ENCODE results near the gene ELAC1. TPM values are rescaled to one million over a fixed set of nuclear protein-coding genes. Genes with fewer than 3 reads are reported as not detected.

ELAC1 gene
- total RNA-seq, 3 donors from 2014 or later (not counting 1 experiment from before 2014, with no cell fraction given) = 7.9 to 10.0 (median 8.9) TPM

DNA sequence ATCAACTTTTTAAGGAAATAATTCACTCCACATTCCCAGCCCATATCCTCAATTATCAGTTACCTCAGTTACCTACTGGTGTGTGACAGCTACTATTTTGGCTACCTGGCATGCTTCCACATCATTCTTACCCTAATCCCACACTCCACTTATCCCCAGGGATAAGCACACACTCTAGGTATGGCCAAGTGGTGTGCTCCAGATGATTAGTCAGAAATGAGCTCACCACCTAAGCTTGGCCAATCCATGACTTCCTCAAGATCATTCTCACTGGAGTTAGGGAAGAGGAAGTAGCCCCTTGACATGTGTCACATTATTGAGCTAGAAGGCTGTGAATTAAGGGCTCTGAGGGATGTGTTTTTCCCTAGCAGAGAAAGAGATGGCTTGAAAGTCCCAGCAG is 41.2 kb downstream of the ELAC1 start:
- intact Hi-C loops (cut with micrococcal nuclease) = no loop called here
- no peaks in the 10 kb centered on the region for H3K36me3 Mint-ChIP-seq
- no peaks in the 10 kb centered on the region for H3K27me3 ChIP-seq (ENCODE audit: control insufficient read depth, insufficient read depth, low read length)
- H3K4me3 ChIP-seq (ENCODE audit: low read length) = no peak overlapping the region
- TF ChIP-seq, protein P1, sequence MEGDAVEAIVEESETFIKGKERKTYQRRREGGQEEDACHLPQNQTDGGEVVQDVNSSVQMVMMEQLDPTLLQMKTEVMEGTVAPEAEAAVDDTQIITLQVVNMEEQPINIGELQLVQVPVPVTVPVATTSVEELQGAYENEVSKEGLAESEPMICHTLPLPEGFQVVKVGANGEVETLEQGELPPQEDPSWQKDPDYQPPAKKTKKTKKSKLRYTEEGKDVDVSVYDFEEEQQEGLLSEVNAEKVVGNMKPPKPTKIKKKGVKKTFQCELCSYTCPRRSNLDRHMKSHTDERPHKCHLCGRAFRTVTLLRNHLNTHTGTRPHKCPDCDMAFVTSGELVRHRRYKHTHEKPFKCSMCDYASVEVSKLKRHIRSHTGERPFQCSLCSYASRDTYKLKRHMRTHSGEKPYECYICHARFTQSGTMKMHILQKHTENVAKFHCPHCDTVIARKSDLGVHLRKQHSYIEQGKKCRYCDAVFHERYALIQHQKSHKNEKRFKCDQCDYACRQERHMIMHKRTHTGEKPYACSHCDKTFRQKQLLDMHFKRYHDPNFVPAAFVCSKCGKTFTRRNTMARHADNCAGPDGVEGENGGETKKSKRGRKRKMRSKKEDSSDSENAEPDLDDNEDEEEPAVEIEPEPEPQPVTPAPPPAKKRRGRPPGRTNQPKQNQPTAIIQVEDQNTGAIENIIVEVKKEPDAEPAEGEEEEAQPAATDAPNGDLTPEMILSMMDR (IDR thresholded peaks at IDR 0.05) = no peak
- H3K36me3 ChIP-seq (ENCODE audit: control insufficient read depth, insufficient read depth, low read length) = no peaks in the 10 kb centered on the region
- ATAC-seq (peak in 1 of 3 donors; percentile 14), DNase-seq (no peak)
- H3K4me1 ChIP-seq (ENCODE audit: control insufficient read depth, insufficient read depth, low read length) = no peaks in the 10 kb centered on the region
- no peaks in the 10 kb centered on the region for H3K9me3 Mint-ChIP-seq
- no peaks in the 10 kb centered on the region for H3K27me3 Mint-ChIP-seq (ENCODE audit: low read depth in 2 of 2)
- no peak overlapping the region for H3K4me3 Mint-ChIP-seq
- H3K4me1 Mint-ChIP-seq = no peaks in the 10 kb centered on the region
- no peak overlapping the region for H3K27ac Mint-ChIP-seq
- no peaks in the 10 kb centered on the region for H3K9me3 ChIP-seq (ENCODE audit: control insufficient read depth, insufficient read depth, low read length)
- no peak overlapping the region for H3K27ac ChIP-seq (ENCODE audit: low read length)

DNA sequence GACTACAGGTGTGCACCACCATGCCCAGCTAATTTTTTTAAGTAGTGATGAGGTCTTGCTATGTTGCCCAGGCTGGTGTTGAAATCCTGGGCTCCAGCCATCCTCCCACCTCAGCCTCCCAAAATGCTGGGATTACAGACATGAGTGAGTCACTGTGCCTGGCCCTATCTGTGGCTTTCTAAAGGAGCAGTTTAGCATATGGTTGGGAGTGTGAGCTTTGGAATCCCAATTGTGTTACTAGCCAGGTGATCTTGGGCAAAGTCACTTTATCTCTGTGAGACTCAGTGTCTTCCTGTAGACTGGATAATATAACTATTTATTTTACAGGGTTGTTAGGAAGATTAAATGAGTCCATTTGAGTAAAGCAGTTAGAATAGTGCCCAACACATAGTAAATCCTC is 42.4 kb downstream of the ELAC1 start:
- TF ChIP-seq, protein P1 (IDR thresholded peaks at IDR 0.05) = no peak
- Histone ChIP-seq H3K36me3 (ENCODE audit: control insufficient read depth, insufficient read depth, low read length) (no peaks in the 10 kb centered on the region), H3K27me3 (ENCODE audit: control insufficient read depth, insufficient read depth, low read length) (no peaks in the 10 kb centered on the region), H3K9me3 (ENCODE audit: control insufficient read depth, insufficient read depth, low read length) (no peaks in the 10 kb centered on the region), H3K4me1 (ENCODE audit: control insufficient read depth, insufficient read depth, low read length) (no peaks in the 10 kb centered on the region), H3K4me3 (ENCODE audit: low read length) (no peak overlapping the region), H3K27ac (ENCODE audit: low read length) (no peak overlapping the region)
- no peak for ATAC-seq
- Mint-ChIP-seq H3K27me3 (ENCODE audit: low read depth in 2 of 2) (no peaks in the 10 kb centered on the region), H3K36me3 (no peaks in the 10 kb centered on the region), H3K4me3 (no peak overlapping the region), H3K27ac (no peak overlapping the region), H3K4me1 (no peaks in the 10 kb centered on the region), H3K9me3 (no peaks in the 10 kb centered on the region)
- intact Hi-C loops (cut with micrococcal nuclease) = no loop called here
- DNase-seq = no peak

- Mint-ChIP-seq H3K4me3 (no peak overlapping the region), H3K27me3 (ENCODE audit: low read depth in 2 of 2) (no peaks in the 10 kb centered on the region), H3K27ac (no peak overlapping the region), H3K9me3 (no peaks in the 10 kb centered on the region), H3K36me3 (no peaks in the 10 kb centered on the region), H3K4me1 (no peaks in the 10 kb centered on the region)
- H3K9me3 ChIP-seq (ENCODE audit: control insufficient read depth, insufficient read depth, low read length) = no peaks in the 10 kb centered on the region
- 100% methylated on average over 1 of the region's 3 CpGs for WGBS (ENCODE audit: insufficient coverage)
- no peaks in the 10 kb centered on the region for H3K36me3 ChIP-seq (ENCODE audit: control insufficient read depth, insufficient read depth, low read length)
- TF ChIP-seq, protein P1 (IDR thresholded peaks at IDR 0.05) = no peak
- no peaks in the 10 kb centered on the region for H3K27me3 ChIP-seq (ENCODE audit: control insufficient read depth, insufficient read depth, low read length)
- H3K4me3 ChIP-seq (ENCODE audit: low read length) = no peak overlapping the region
- ATAC-seq (no peak), DNase-seq (no peak)
- H3K27ac ChIP-seq (ENCODE audit: low read length) = no peak overlapping the region
- no peaks in the 10 kb centered on the region for H3K4me1 ChIP-seq (ENCODE audit: control insufficient read depth, insufficient read depth, low read length)
- intact Hi-C loops (cut with micrococcal nuclease) = no loop called here
These were observed 43.9 kb downstream of the ELAC1 start for GRCh38 chr18:51011709-51012108.

DNA sequence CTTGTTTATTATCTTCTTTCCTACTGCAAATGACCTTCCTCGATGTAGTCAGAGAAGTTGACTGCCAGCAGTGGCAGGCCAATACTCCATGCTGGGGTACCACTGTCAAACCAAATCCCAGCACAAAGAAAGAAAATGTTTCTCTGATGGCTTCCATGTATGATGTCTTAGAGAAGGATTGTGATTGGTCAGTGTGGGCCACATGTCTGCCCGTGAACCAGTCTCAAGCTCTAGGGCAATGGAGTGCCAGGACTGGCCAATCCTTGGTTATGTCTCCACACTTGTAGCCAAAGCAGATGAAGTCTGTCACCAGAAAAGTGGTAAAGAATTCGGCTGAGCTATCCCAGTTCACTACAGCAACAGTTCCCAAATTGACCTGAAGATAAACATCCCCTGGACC is 44.6 kb downstream of the ELAC1 start:
- H3K4me3 Mint-ChIP-seq = no peak overlapping the region
- intact Hi-C loops (cut with micrococcal nuclease) = no loop called here
- H3K36me3 ChIP-seq (ENCODE audit: control insufficient read depth, insufficient read depth, low read length) = no peaks in the 10 kb centered on the region
- DNase-seq (no peak), ATAC-seq (no peak)
- no peaks in the 10 kb centered on the region for H3K9me3 Mint-ChIP-seq
- no peaks in the 10 kb centered on the region for H3K27me3 Mint-ChIP-seq (ENCODE audit: low read depth in 2 of 2)
- TF ChIP-seq, protein P1 (IDR thresholded peaks at IDR 0.05) = no peak
- no peaks in the 10 kb centered on the region for H3K4me1 ChIP-seq (ENCODE audit: control insufficient read depth, insufficient read depth, low read length)
- H3K27ac Mint-ChIP-seq = no peak overlapping the region
- no peak overlapping the region for H3K4me3 ChIP-seq (ENCODE audit: low read length)
- no peaks in the 10 kb centered on the region for H3K27me3 ChIP-seq (ENCODE audit: control insufficient read depth, insufficient read depth, low read length)
- no peaks in the 10 kb centered on the region for H3K9me3 ChIP-seq (ENCODE audit: control insufficient read depth, insufficient read depth, low read length)
- H3K27ac ChIP-seq (ENCODE audit: low read length) = no peak overlapping the region
- WGBS (ENCODE audit: insufficient coverage) = 92% methylated on average over 3 of the region's 3 CpGs
- H3K4me1 Mint-ChIP-seq = peaks cover 1 to 2% of the 10 kb centered on the region in 2 donors
- H3K36me3 Mint-ChIP-seq = no peaks in the 10 kb centered on the region

Measured in natural killer cell (primary cell).